GM12892 (cell line): Measurements from ENCODE around the gene ST13. TPM values are rescaled to one million over a fixed set of nuclear protein-coding genes. Genes with fewer than 3 reads are reported as not detected.
"Not testable (repeated sequence)": the region's sequence is repeated elsewhere in the genome, so short reads cannot be mapped to it uniquely, and the experiment has no call there.

Source experiments
- DNase-seq: peaks from one replicate; pipeline ENCODE4 v3.0.0; 2011; ENCODE audit not compliant: insufficient read length
- FAIRE-seq: peaks from 2 replicates; lab custom pipeline; 2011; peaks lifted over from hg19 to GRCh38; lab: Jason Lieb, UNC
- POLR2A ChIP-seq: IDR thresholded peaks from 2 replicates; pipeline ENCODE4 v1.6.1; 2011; ENCODE audit warnings: low read depth, low read length, control low read depth
- POLR2AphosphoS5 ChIP-seq: IDR thresholded peaks from 2 replicates; pipeline ENCODE4 v1.6.1; 2011; ENCODE audit warnings: low read depth, low read length, control low read depth
- TAF1 ChIP-seq: IDR thresholded peaks from 2 replicates; pipeline ENCODE4 v1.6.1; 2011; ENCODE audit warnings: low read depth, mild to moderate bottlenecking, control low read depth, low read length, borderline replicate concordance
- polyA plus RNA-seq: library from polyadenylated mRNA; unstranded; fragments of >200 nt; gene quantifications from one replicate; pipeline ENCODE4 v1.2.1, GENCODE V29; 2012; ENCODE audit warnings: missing spikeins, inconsistent platforms; ENCODE audit not compliant: missing spikeins

ST13 gene
- polyA plus RNA-seq = 310 TPM

DNA sequence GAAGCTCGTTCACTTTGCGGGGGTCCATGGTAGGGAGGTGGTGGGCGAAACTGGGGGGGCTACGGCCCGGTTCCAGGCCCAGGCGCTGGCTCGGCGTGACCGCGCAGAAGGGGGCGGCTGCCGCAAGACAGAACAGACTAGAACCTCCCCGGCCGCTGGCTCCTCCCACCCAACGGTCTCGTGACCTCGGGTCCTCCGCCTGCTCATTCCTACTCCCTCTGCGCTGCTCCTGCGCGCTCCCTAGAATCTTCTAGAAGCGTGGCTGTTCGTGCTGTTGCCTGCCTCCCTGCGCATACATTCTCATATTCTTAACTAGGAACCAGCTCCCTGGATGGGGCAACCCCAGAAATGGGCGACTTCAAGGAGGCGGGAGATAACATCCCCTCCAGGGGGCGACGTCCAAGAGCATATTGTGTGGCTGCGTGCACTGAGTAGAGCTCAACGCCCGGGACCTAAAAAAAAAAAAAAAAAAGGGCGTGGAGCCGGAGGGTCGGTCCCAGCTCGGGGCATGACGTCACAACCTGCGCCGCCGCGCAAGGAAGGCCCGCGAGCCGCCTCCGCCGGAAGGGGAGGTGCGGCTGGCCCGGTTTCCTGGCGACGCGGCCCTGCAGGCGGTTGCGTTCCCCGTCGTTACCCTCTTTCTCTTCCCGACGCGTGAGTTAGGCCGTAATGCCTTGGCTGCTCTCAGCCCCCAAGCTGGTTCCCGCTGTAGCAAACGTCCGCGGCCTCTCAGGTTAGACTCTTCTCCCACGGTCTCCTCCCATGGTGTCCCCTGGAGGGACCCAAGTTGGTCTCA, at the start of gene ST13, which contains the start of gene XPNPEP3:
Gene ST13, minus strand, starts transcription at position 127 of the 796 bp plus-strand sequence. Its CDS starts 99 bp downstream, at position 28.
Gene XPNPEP3, plus strand, starts transcription at position 636 of the 796 bp plus-strand sequence. Its CDS starts 34 bp downstream, at position 670.
- TF ChIP-seq POLR2A (peak; percentile 80), TAF1 (peak; percentile 63; the same call in 1 of the 2 replicates), POLR2AphosphoS5 (peak; percentile 67)
- FAIRE-seq = peak; percentile 99
- peak; percentile 75 for DNase-seq

DNA sequence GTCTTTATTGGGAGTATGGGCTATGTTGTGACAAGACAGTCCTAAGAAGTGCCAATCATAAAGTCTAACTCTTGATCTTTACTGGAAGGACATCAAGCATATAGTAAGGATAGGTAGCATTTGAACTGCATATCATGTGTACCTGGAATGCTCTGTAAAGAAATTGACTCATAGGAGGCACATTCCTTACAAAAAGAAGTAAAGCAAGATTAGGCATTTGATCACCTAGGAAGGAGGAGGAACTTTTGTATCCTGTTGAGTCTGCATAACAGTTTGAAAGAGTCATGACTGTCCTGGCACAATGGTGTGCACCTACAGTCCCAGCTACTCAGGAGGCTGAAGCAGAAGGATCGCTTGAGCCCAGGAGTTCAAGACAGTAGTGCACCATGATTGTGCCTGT, 47.7 kb upstream of the ST13 start:
- no peak for FAIRE-seq
- no peak for DNase-seq
- TF ChIP-seq TAF1 (no peak), POLR2AphosphoS5 (no peak), POLR2A (no peak)

DNA sequence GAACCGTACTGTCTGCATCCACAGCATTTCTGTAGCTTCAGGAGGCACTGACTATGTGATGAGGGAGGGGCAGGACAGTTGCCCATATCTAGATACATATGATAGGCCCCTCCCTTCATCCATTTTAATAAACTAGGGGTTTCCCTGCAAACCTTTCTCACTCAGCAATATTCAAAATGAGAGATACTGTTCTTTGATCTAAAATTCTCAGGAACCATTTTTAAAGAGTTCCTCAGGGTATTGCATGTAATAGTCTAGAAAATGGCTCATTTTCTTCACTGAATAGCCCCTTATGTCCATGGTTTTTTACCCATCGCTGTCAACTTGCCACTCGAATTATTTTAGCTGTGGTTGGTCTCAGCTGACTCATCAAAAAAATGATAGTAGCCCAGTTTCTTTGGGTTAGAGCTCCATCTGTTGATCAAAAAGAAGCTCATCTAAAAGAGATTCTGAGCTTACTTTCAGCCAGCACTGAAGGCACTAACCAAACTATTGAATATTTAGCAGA, 42.5 kb upstream of the ST13 start:
- DNase-seq (peak; percentile 18), FAIRE-seq (peak; percentile 92)
- TF ChIP-seq TAF1 (no peak), POLR2A (no peak), POLR2AphosphoS5 (no peak)

DNA sequence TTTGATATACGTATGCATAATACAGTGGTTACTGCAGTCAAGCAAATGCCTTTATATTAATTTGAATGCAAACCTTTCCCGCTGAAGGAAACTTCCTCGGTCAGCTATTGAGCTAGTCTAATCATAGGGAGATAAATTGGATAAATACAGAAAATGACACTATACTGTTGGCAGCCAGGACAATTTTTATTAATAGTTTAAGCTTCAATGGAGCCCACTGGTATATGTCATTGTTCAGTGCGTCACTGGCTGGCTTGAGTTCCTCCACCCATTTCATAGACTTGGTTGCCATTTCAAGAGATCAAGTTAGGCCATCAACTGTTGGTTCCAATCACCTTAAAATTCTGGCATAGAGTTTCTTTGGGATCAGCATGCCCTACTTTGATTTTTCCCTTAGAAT, 38.0 kb upstream of the ST13 start:
- DNase-seq (no peak), FAIRE-seq (no peak)
- TF ChIP-seq POLR2AphosphoS5 (no peak), POLR2A (no peak), TAF1 (no peak)

DNA sequence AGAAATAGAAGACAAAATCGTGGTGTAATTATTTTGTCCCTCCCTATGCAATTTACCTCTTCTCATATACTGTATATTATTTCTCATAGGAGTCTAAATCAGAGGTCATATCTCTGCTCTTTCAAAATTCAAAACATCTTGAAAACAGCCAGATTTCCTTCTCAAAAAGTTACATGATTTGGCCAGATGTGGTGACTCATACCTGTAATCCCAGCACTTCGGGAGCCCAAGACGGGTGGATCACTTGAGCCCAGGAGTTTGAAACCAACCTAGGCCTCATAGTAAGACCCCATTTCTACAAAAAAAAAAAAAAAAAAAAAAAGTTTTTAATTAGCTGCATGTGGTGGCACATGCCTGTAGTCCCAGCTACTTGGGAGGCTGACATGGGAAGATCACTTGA, 34.4 kb upstream of the ST13 start:
- DNase-seq (no peak), FAIRE-seq (no peak)
- TF ChIP-seq POLR2A = no peak
- no peak for TF ChIP-seq POLR2AphosphoS5
- TF ChIP-seq TAF1 = no peak

DNA sequence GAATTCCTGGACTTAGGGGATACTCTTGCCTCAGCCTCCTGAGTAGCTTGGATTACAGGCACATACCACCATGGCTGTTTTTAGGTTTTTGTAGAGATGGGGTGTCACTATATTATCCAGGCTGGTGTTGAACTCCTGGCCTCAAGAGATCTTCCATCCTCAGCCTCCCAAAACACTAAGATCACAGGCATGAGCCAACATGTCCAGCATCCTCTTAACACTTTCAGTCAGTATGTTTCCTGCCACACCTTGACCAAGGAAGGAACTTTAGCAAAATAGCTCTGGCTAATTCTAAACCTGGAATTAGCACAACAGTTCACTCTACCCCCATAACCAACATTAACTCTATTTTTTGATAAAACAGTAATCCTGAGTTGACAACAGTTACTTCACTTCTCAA, 32.7 kb upstream of the ST13 start:
- DNase-seq (no peak), FAIRE-seq (no peak)
- TF ChIP-seq TAF1 = no peak
- no peak for TF ChIP-seq POLR2AphosphoS5

DNA sequence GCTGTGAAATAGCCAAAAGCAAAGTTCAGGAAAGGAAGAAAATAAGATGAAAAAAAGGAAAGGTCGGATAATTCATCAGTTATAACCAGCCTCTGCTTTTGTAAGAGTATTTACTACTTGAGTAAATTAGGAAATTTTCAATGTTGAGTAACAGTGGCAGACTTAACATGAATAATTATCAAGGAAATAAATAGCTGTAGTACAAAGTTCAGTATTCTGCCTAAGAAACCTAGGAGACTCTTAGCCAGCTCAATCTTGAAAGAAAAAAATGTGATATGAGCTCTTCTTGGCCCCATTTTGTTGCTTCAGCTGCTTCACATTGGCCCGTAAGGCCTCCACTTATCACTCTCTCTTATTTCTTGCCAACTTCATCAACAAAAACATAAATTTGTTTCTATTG, 22.5 kb upstream of the ST13 start:
- DNase-seq (no peak), FAIRE-seq (no peak)
- TF ChIP-seq POLR2AphosphoS5 = no peak
- TF ChIP-seq POLR2A = no peak
- TF ChIP-seq TAF1 = no peak

DNA sequence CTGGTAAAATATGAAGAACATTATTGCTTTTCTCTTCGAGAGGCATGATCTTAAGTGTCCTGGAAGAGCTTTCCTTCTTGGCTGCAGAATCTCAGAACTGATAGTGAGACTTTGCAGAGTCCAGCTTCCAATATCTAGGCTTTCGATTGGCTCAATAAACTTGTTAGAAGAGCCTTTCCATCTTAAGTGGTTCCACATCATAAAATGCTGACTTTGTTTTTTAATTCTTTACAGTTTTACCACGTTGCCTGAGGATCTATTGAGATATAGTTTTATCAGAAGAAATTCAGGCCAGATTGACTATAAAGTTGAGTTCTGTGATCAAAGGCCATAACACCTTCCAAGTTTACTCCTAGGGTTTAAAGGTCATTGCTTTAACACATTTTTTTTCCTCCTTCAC, 21.0 kb upstream of the ST13 start:
- no peak for FAIRE-seq
- DNase-seq = no peak
- TF ChIP-seq TAF1 = no peak
- TF ChIP-seq POLR2A = no peak
- no peak for TF ChIP-seq POLR2AphosphoS5

DNA sequence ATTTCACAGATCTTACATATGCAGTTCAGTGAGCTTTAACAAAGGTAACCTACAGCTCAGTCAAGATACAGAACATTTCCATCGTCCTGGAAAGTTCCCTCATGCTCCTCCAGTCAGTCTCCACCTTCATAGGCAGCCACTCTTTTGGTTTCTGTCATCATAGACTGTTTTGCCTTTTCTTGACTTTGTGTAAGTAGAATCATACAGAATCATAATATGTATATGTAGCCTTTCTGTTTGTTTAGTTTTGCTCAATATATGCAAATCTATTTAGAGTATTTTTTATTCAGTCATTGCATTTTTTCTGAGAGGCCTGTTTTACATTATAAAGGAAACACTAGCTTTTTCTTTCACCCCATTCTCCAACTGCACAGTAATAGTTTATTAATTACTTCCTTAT, 20.5 kb upstream of the ST13 start:
- DNase-seq (no peak), FAIRE-seq (no peak)
- TF ChIP-seq POLR2AphosphoS5 (no peak), TAF1 (no peak), POLR2A (no peak)

DNA sequence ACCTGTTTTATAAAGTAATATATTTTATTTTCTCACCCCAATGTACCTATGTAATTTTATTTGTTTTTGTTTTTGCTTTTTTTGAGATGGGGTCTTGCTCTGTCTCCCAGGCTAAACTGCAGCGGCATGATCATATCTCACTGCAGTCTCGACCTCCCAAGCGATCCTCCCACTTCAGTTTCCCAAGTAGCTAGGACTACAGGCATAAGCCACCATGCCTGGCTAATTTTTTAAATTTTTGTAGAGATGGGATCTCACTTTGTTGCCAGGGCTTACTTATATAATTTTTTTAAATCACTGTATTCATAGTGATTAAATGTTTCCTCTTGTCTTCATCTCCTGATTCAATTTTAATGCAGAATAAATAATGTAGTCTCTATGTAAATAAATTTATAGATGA, 18.7 kb upstream of the ST13 start:
- TF ChIP-seq POLR2A = no peak
- no peak for TF ChIP-seq POLR2AphosphoS5
- TF ChIP-seq TAF1 = no peak
- no peak for FAIRE-seq
- DNase-seq = no peak

DNA sequence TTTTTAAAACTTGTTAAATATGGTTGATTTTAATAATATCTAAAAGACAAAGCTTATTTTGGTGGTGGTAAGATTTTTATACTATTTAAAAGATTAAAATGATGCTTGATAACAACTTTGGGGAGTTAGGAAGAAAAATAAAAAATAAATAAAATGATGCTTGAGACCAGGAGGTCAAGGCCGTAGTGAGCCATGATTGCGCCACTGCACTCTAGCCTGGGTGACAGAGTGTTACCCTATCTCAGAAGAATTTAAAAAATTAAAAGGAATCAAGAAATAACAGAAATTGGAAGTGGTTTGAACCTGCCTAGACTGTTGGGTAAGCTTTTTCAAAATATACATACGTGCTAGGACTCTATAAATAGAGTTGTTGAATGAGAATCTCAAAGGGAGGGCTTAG, 17.6 kb upstream of the ST13 start:
- TF ChIP-seq POLR2A (no peak), TAF1 (no peak), POLR2AphosphoS5 (no peak)
- no peak for FAIRE-seq
- DNase-seq = no peak

DNA sequence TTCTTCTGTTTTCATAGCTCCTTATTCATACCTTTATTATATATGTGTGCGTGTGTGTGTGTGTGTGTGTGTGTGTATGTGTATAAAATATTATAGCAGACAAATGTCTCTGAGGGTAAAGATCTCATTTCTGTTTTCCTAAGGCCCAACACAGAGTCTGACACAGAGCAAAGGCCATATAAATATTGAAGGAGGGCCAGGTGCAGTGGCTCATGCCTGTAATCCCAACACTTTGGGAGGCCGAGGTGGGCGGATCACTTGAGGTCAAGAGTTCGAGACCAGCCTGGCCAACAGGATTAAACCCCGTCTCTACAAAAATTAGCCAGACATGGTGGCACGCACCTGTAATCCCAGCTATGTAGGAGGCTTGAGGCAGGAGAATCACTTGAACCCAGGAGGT, 11.9 kb upstream of the ST13 start:
- not testable (repeated sequence) for DNase-seq, FAIRE-seq
